ENCODE measurements around the gene PCDH11X.
"Not testable (repeated sequence)": the region's sequence is repeated elsewhere in the genome, so short reads cannot be mapped to it uniquely, and the experiment has no call there.

The PCDH11X gene, protein sequence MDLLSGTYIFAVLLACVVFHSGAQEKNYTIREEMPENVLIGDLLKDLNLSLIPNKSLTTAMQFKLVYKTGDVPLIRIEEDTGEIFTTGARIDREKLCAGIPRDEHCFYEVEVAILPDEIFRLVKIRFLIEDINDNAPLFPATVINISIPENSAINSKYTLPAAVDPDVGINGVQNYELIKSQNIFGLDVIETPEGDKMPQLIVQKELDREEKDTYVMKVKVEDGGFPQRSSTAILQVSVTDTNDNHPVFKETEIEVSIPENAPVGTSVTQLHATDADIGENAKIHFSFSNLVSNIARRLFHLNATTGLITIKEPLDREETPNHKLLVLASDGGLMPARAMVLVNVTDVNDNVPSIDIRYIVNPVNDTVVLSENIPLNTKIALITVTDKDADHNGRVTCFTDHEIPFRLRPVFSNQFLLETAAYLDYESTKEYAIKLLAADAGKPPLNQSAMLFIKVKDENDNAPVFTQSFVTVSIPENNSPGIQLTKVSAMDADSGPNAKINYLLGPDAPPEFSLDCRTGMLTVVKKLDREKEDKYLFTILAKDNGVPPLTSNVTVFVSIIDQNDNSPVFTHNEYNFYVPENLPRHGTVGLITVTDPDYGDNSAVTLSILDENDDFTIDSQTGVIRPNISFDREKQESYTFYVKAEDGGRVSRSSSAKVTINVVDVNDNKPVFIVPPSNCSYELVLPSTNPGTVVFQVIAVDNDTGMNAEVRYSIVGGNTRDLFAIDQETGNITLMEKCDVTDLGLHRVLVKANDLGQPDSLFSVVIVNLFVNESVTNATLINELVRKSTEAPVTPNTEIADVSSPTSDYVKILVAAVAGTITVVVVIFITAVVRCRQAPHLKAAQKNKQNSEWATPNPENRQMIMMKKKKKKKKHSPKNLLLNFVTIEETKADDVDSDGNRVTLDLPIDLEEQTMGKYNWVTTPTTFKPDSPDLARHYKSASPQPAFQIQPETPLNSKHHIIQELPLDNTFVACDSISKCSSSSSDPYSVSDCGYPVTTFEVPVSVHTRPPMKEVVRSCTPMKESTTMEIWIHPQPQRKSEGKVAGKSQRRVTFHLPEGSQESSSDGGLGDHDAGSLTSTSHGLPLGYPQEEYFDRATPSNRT (N-terminal part only)

DNA sequence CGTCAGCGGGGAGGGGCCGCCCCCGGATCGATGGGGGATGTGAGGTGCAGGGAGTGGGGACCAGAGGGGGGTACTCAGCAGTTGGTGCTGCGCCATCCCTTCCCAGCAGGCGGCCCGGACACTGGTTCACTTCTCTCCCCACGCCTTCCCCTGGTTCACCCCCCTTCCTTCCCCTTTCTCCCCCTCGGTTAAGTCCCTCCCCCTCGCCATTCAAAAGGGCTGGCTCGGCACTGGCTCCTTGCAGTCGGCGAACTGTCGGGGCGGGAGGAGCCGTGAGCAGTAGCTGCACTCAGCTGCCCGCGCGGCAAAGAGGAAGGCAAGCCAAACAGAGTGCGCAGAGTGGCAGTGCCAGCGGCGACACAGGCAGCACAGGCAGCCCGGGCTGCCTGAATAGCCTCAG, at the start of gene PCDH11X:
PCDH11X (plus strand) TSS at position 241 of the 400 bp plus-strand sequence. CDS start 56,130 bp downstream, outside the sequence.
- not testable (repeated sequence) for DNase-seq

DNA sequence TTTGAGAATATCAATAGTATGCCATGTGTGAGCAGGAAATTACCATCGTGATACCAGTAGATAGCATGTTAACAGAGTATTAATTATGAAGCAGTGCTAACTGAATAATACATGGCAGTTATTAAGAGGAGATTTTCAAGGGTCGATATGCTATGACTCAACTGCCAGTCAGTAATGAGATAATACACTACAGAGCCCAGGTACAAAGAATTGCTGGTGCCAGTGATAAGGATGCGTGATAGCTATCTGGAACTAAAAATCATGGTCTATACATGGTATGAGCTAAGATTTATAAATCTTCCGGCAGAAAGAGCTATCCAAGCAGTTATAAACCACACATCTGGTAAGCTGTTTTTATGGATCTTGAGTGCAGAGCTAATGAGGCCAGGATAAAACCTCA, 31.7 kb upstream of the PCDH11X start:
- DNase-seq: not testable (repeated sequence)

DNA sequence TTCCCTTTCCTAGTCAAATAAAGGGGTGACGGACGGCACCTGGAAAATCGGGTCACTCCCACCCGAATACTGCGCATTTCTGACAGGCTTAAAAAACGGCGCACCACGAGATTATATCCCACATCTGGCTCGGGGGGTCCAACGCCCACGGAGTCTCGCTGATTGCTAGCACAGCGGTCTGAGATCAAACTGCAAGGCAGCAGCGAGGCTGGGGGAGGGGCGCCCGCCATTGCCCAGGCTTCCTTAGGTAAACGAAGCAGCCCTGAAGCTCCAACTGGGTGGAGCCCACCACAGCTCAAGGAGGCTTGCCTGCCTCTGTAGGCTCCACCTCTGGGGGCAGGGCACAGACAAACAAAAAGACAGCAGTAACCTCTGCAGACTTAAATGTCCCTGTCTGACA, 26.2 kb upstream of the PCDH11X start:
- DNase-seq: not testable (repeated sequence)

GRCh38 chrX:91770619-91771488, 8.3 kb upstream of the PCDH11X start:
- not testable (repeated sequence) for DNase-seq

DNA sequence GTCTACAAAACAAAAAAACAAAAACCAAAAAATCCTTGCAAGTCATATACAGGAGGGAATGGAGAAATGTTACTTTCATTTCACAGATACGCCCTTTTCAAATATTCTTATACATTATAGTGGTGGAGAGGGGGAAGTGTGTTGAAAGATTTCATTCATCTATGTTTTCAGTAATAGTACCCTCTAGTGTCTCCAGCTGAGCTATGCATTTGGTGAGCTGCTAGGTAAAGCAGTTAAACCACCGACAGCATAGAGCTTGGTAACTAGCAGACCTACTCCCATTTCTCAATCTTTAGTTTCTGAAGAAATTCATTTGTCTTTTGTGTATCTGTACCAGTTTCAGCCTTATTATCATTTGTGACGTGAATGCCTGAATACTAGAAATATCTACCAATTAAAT, 5.2 kb upstream of the PCDH11X start:
- DNase-seq: not testable (repeated sequence)

- DNase-seq: not testable (repeated sequence)
These were observed 833 bp downstream of the PCDH11X start for GRCh38 chrX:91780008-91780407.

DNA sequence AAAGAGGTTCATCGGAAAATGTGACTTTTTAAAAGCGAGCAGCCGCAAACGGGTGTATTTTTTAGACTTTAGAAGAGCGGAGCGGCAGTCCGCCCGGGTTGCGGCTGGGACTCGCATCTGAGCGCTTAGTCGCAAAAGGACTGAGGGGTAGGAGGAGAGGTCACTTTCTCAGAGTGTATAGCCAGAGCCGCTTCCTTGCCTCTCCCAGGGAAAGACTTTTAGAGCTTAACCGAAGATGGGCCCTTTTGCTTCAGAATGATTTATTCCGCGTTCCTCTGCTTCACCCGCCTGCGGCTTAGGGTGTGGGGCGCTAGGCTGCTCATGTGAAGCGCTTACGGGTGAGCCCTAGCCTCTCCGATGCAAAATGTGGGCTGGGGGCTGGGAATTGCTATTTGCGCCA, 1.5 kb downstream of the PCDH11X start:
- not testable (repeated sequence) for DNase-seq

DNA sequence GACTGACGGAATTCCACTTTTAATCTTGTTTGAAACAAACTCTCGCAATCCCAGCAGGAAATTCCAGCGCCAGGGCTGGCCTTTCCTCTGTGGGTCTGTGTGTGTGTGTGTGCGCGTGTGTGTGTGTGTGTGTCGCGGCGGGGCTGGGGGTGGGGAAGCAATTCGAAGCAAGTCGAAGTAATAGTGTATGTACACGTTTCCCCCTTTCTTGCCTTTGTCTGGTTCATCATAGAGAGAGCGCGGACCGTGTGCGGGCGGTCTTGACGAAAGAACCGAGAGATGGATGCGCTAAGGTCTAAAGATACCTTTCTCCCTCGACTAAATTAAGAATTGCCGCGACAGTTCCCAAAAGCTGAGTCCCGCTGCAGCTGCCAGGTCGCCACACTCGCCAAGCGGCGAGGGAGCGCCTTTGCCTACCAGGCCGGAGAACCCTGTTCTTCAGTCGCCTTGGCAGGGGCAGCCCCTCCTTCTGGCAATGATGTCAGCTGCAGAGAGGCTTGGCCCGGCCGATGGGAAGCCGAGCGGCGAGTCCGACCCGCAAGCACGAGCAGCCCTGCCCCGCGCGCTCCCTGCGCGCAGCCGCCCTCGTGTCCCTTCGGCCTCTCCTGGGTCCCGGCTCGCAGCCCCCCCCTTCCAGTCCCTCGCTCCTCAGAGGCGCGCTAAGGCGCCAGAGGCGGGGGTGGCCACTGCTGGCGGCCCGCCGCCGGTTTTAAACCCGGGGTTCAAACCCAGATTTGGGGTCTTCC, 2.6 kb downstream of the PCDH11X start:
- DNase-seq: not testable (repeated sequence)

- not testable (repeated sequence) for DNase-seq
These were observed 3.6 kb downstream of the PCDH11X start for GRCh38 chrX:91782825-91783224.

DNA sequence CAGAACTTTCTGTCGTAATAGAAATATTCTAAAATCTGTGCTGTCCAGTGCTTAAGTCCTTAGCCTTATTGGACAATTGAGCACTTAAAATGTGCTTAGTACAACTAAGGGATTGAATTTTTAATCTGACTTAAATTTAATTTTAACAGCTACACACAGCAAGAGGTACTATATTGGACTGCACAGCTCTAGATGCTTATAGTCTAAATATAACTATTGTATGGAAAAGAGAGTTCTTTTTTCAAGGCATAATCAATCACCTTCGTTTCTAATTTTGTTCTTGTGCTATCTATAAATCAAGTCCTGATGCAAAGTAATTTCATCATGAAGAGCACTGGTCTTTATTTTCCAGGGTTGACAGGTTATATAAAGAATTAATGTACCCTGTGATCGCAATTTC, 38.4 kb downstream of the PCDH11X start:
- not testable (repeated sequence) for DNase-seq

DNA sequence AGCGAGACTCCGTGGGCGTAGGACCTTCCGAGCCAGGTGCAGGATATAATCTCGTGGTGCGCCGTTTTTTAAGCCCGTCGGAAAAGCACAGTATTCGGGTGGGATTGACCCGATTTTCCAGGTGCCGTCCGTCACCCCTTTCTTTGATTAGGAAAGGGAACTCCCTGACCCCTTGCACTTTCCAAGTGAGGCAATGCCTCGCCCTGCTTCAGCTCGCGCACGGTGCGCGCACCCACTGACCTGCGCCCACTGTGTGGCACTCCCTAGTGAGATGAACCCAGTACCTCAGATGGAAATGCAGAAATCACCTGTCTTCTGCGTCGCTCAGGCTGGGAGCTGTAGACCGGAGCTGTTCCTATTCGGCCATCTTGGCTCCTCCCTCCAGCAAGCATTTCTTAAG, 46.1 kb downstream of the PCDH11X start:
- not testable (repeated sequence) for DNase-seq
